WERI-Rb-1 (cell line): ENCODE results near the gene LSAMP.

ENCODE experiments used
- DNase-seq: peaks from one replicate; pipeline ENCODE4 v3.0.0-alpha.2; 2020
- H3K27ac ChIP-seq: fragments of 250-450 bp; sonication (Bioruptor Pico); 2 replicates; pipeline ENCODE4 v1.5.1; 2020; ENCODE audit warnings: mild to moderate bottlenecking, moderate library complexity
- H3K27me3 ChIP-seq: fragments of 250-450 bp; sonication (Bioruptor Pico); 2 replicates; pipeline ENCODE4 v1.5.1; 2021; ENCODE audit warnings: mild to moderate bottlenecking, low read depth, moderate library complexity; ENCODE audit not compliant: insufficient read depth, severe bottlenecking
- H3K36me3 ChIP-seq: fragments of 250-450 bp; sonication (Bioruptor Pico); 2 replicates; pipeline ENCODE4 v1.5.1; 2020; ENCODE audit warnings: mild to moderate bottlenecking, moderate library complexity
- H3K4me3 ChIP-seq: 2 replicates; pipeline ENCODE4 v1.5.1; 2011; ENCODE audit warnings: low read depth, mild to moderate bottlenecking, control low read depth, low read length
- H3K9me3 ChIP-seq: fragments of 250-450 bp; sonication (Bioruptor Pico); 2 replicates; pipeline ENCODE4 v1.5.1; 2021; ENCODE audit warnings: mild to moderate bottlenecking, moderate library complexity; ENCODE audit not compliant: severe bottlenecking
- CTCF ChIP-seq: IDR thresholded peaks from 2 replicates; pipeline ENCODE4 v1.5.1; 2011; ENCODE audit warnings: low read depth, mild to moderate bottlenecking, control low read depth, inconsistent platforms, low read length

LSAMP gene

GRCh38 chr3:116145613-116146012, 299.7 kb downstream of the LSAMP start:
- no peak for DNase-seq
- Histone ChIP-seq H3K27ac (no peak overlapping the region), H3K27me3 (no peaks in the 10 kb centered on the region), H3K9me3 (peaks cover 4% of the 10 kb centered on the region), H3K4me3 (no peak overlapping the region), H3K36me3 (no peaks in the 10 kb centered on the region)
- no peak for TF ChIP-seq CTCF

GRCh38 chr3:116141724-116142123, 303.6 kb downstream of the LSAMP start:
- Histone ChIP-seq H3K9me3 (peaks cover 4% of the 10 kb centered on the region), H3K27ac (no peak overlapping the region), H3K27me3 (no peaks in the 10 kb centered on the region), H3K36me3 (no peaks in the 10 kb centered on the region), H3K4me3 (no peak overlapping the region)
- DNase-seq = no peak
- TF ChIP-seq CTCF = no peak

GRCh38 chr3:116140100-116140689, 305.1 kb downstream of the LSAMP start:
- TF ChIP-seq CTCF = peak; percentile 62
- no peak for DNase-seq
- H3K36me3 ChIP-seq = no peaks in the 10 kb centered on the region
- no peaks in the 10 kb centered on the region for H3K9me3 ChIP-seq
- H3K4me3 ChIP-seq = no peak overlapping the region
- H3K27ac ChIP-seq = no peak overlapping the region
- H3K27me3 ChIP-seq = no peaks in the 10 kb centered on the region

GRCh38 chr3:116139641-116140040, 305.6 kb downstream of the LSAMP start:
- Histone ChIP-seq H3K27me3 (no peaks in the 10 kb centered on the region), H3K27ac (no peak overlapping the region), H3K4me3 (no peak overlapping the region), H3K36me3 (no peaks in the 10 kb centered on the region), H3K9me3 (no peaks in the 10 kb centered on the region)
- TF ChIP-seq CTCF = no peak
- no peak for DNase-seq

- DNase-seq = no peak
- H3K27ac ChIP-seq = no peak overlapping the region
- no peak for TF ChIP-seq CTCF
- no peaks in the 10 kb centered on the region for H3K27me3 ChIP-seq
- no peaks in the 10 kb centered on the region for H3K9me3 ChIP-seq
- H3K36me3 ChIP-seq = no peaks in the 10 kb centered on the region
- no peak overlapping the region for H3K4me3 ChIP-seq
These were observed 309.7 kb downstream of the LSAMP start for GRCh38 chr3:116135457-116136085.
